MM.1S (cell line): ENCODE results near the gene PDE3B.
"Not testable (repeated sequence)": the region's sequence is repeated elsewhere in the genome, so short reads cannot be mapped to it uniquely, and the experiment has no call there.

Experiments
- DNase-seq: peaks from one replicate; pipeline ENCODE4 v3.0.0-alpha.2; 2015
- H2AFZ ChIP-seq: fragments of 300-600 bp; sonication (generic); 2 replicates; pipeline ENCODE4 v1.6.0; 2016; ENCODE audit warnings: antibody characterized with exemption, low read length
- H3F3A ChIP-seq: fragments of 300-600 bp; sonication (generic); 2 replicates; pipeline ENCODE4 v1.6.1; 2016; ENCODE audit warnings: mild to moderate bottlenecking, antibody characterized with exemption, low read length, moderate library complexity, mixed read lengths; ENCODE audit not compliant: insufficient read depth
- H3K27ac ChIP-seq: fragments of 300-600 bp; sonication (generic); 2 replicates; pipeline ENCODE4 v1.5.1; 2016; ENCODE audit warnings: mild to moderate bottlenecking, low read length
- H3K27me3 ChIP-seq: fragments of 300-600 bp; sonication (generic); replicated peaks from 2 replicates; pipeline ENCODE4 v1.6.0; 2016; ENCODE audit warnings: low read length; ENCODE audit not compliant: insufficient read depth
- H3K36me3 ChIP-seq: fragments of 300-600 bp; sonication (generic); replicated peaks from 2 replicates; pipeline ENCODE4 v1.6.1; 2016; ENCODE audit warnings: mild to moderate bottlenecking, low read length, mixed read lengths; ENCODE audit not compliant: insufficient read depth
- H3K4me1 ChIP-seq: fragments of 300-600 bp; sonication (generic); 2 replicates; pipeline ENCODE4 v1.6.1; 2016; ENCODE audit warnings: low read length, mixed read lengths
- H3K4me2 ChIP-seq: fragments of 300-600 bp; sonication (generic); 2 replicates; pipeline ENCODE4 v1.6.0; 2016; ENCODE audit warnings: low read depth, low read length
- H3K4me3 ChIP-seq: fragments of 300-600 bp; sonication (generic); 2 replicates; pipeline ENCODE4 v1.5.1; 2016; ENCODE audit warnings: low read length, mixed read lengths
- H3K79me2 ChIP-seq: fragments of 300-600 bp; sonication (generic); 2 replicates; pipeline ENCODE4 v1.6.1; 2016; ENCODE audit warnings: mixed run types, low read length, mixed read lengths
- H3K9ac ChIP-seq: fragments of 300-600 bp; sonication (generic); 2 replicates; pipeline ENCODE4 v1.6.1; 2016; ENCODE audit warnings: low read length, mixed read lengths
- H3K9me2 ChIP-seq: fragments of 300-600 bp; sonication (generic); replicated peaks from 2 replicates; pipeline ENCODE4 v1.6.1; 2016; ENCODE audit warnings: mild to moderate bottlenecking, low read length, mixed read lengths; ENCODE audit not compliant: insufficient read depth
- H3K9me3 ChIP-seq: fragments of 300-600 bp; sonication (generic); replicated peaks from 2 replicates; pipeline ENCODE4 v1.6.1; 2016; ENCODE audit warnings: mild to moderate bottlenecking, low read length, mixed read lengths; ENCODE audit not compliant: insufficient read depth
- H4K20me1 ChIP-seq: fragments of 300-600 bp; sonication (generic); 2 replicates; pipeline ENCODE4 v1.6.1; 2016; ENCODE audit warnings: mild to moderate bottlenecking, low read length, moderate library complexity, mixed read lengths; ENCODE audit not compliant: insufficient read depth
- EZH2 ChIP-seq: fragments of 300-600 bp; sonication (generic); optimal IDR thresholded peaks from 2 replicates; pipeline ENCODE3; 2017; ENCODE audit warnings: low read depth, mild to moderate bottlenecking, antibody characterized with exemption, low read length, mixed read lengths
- EZH2phosphoT487 ChIP-seq: fragments of 300-600 bp; sonication (generic); IDR thresholded peaks from 2 replicates; pipeline ENCODE4 v1.6.1; 2018; ENCODE audit warnings: antibody characterized with exemption, low read length
- TF ChIP-seq, protein P1 (sequence below): fragments of 300-600 bp; sonication (generic); IDR thresholded peaks from 2 replicates; pipeline ENCODE4 v1.5.1; 2016; ENCODE audit warnings: antibody characterized with exemption, low read length, mixed read lengths

PDE3B gene

DNA sequence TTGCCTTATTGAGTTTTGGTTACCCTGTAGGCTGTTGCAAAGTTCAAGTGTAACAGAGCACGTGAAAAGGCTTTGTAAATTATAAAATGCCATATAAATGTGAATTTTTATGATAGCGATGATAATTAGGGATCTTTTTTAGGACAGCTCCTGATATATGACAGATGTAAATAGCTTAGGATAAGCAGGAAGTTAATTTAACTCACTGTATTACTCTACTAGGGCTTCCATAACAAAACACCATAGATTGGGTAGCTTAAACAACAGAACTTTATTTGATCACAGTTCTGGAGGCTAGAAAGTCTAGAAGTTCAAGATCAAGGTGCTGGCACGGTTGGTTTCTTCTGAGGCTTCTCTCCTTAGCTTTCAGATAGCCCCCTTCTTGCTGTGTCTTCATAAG is 17.0 kb upstream of the PDE3B start:
- Histone ChIP-seq H3K4me2 (no peak overlapping the region), H3K27ac (no peak overlapping the region), H3K79me2 (no peaks in the 10 kb centered on the region), H4K20me1 (no peaks in the 10 kb centered on the region), H3K9me3 (no peaks in the 10 kb centered on the region), H3F3A (no peaks in the 10 kb centered on the region), H3K9me2 (no peaks in the 10 kb centered on the region), H3K27me3 (no peaks in the 10 kb centered on the region), H3K4me3 (no peak overlapping the region), H3K4me1 (no peaks in the 10 kb centered on the region), H2AFZ (no peak overlapping the region), H3K9ac (no peak overlapping the region), H3K36me3 (no peaks in the 10 kb centered on the region)
- no peak for TF ChIP-seq EZH2phosphoT487
- TF ChIP-seq, protein P1, sequence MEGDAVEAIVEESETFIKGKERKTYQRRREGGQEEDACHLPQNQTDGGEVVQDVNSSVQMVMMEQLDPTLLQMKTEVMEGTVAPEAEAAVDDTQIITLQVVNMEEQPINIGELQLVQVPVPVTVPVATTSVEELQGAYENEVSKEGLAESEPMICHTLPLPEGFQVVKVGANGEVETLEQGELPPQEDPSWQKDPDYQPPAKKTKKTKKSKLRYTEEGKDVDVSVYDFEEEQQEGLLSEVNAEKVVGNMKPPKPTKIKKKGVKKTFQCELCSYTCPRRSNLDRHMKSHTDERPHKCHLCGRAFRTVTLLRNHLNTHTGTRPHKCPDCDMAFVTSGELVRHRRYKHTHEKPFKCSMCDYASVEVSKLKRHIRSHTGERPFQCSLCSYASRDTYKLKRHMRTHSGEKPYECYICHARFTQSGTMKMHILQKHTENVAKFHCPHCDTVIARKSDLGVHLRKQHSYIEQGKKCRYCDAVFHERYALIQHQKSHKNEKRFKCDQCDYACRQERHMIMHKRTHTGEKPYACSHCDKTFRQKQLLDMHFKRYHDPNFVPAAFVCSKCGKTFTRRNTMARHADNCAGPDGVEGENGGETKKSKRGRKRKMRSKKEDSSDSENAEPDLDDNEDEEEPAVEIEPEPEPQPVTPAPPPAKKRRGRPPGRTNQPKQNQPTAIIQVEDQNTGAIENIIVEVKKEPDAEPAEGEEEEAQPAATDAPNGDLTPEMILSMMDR = no peak
- no peak for TF ChIP-seq EZH2
- no peak for DNase-seq

DNA sequence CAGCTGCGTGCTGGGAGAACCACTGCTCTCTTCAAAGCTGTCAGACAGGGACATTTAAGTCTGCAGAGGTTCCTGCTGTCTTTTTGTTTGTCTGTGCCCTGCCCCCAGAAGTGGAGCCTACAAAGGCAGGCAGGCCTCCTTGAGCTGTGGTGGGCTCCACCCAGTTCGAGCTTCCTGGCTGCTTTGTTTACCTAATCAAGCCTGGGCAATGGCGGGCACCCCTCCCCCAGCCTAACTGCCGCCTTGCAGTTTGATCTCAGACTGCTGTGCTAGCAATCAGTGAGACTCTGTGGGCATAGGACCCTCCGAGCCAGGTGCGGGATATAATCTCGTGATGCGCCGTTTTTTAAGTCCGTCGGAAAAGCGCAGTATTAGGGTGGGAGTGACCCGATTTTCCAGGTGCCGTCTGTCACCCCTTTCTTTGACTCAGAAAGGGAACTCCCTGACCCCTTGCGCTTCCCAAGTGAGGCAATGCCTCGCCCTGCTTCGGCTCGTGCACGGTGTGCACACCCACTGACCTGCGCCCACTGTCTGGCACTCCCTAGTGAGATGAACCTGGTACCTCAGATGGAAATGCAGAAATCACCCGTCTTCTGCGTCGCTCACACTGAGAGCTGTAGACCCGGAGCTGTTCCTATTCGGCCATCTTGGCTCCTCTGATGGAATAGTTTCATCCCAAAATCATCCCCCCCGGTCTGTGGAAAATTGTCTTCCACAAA is 9.9 kb upstream of the PDE3B start:
- H3K4me3 ChIP-seq, H3K27ac ChIP-seq, H3K79me2 ChIP-seq, H3K27me3 ChIP-seq, H3K9me2 ChIP-seq, DNase-seq, H3K4me2 ChIP-seq, H3K9me3 ChIP-seq, H3K9ac ChIP-seq, H3K36me3 ChIP-seq, H3F3A ChIP-seq, H4K20me1 ChIP-seq, H2AFZ ChIP-seq: not testable (repeated sequence)
- H3K4me1 ChIP-seq = peaks cover 12% of the 10 kb centered on the region; the same call in 1 of the 2 replicates

DNA sequence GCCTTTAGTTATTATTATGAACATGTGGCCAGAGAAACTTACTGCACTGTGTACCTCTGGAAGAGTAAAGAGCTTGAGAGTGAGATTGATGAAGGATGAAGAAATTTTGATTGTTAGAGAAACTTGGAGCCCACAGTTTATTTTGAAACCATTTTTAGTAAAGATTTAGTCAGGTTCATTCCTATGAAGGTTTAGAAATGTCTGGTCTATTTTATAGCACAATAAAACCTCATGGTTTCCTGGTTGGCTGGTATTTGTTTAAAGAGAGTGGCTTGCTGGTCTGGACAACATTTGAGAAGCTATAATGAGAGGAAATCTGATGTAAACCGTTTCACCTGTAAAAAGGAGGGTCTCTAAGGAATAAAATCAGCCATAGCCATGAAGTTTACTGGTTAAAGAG is 8.8 kb upstream of the PDE3B start:
- H3F3A ChIP-seq = no peaks in the 10 kb centered on the region

DNA sequence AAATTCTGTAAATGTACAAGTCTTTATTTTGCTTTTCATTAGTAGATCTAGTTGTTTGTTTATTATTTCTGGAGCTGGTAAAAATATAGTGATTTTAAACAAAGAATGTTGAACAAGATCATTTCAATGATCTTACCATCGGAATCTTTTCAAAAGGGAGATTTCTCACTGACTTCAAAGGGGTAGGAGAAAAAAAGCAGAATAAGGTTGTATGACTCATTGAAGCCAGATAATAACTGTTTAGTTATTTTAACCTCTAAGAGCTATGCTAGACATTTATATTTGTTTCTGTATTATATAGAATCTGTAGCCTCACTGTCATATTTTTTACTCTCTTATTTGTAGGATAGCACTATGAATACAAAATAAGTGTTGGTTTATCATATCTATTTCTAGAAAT is 8.1 kb upstream of the PDE3B start:
- H3K79me2 ChIP-seq = no peaks in the 10 kb centered on the region
- H2AFZ ChIP-seq = no peak overlapping the region
- no peak overlapping the region for H3K4me2 ChIP-seq
- no peaks in the 10 kb centered on the region for H4K20me1 ChIP-seq
- peaks cover 12% of the 10 kb centered on the region; the same call in 1 of the 2 replicates for H3K4me1 ChIP-seq
- no peaks in the 10 kb centered on the region for H3K27me3 ChIP-seq
- H3K9me3 ChIP-seq = no peaks in the 10 kb centered on the region
- TF ChIP-seq EZH2phosphoT487 = no peak
- TF ChIP-seq, protein P1 = no peak
- TF ChIP-seq EZH2 = no peak
- H3K36me3 ChIP-seq = no peaks in the 10 kb centered on the region
- no peak overlapping the region for H3K4me3 ChIP-seq
- H3F3A ChIP-seq = no peaks in the 10 kb centered on the region
- no peak for DNase-seq
- no peaks in the 10 kb centered on the region for H3K9me2 ChIP-seq
- no peak overlapping the region for H3K9ac ChIP-seq
- H3K27ac ChIP-seq = no peak overlapping the region

More for the DNA sequence above, 8.8 kb upstream of the PDE3B start:
- no peaks in the 10 kb centered on the region for H3K27me3 ChIP-seq
- no peaks in the 10 kb centered on the region for H3K9me3 ChIP-seq
- no peaks in the 10 kb centered on the region for H3K79me2 ChIP-seq
- no peak overlapping the region for H3K9ac ChIP-seq
- H3K4me3 ChIP-seq = no peak overlapping the region
- peaks cover 12% of the 10 kb centered on the region; the same call in 1 of the 2 replicates for H3K4me1 ChIP-seq
- H3K36me3 ChIP-seq = no peaks in the 10 kb centered on the region
- TF ChIP-seq, protein P1 = no peak
- TF ChIP-seq EZH2phosphoT487 (no peak), EZH2 (no peak)
- no peak for DNase-seq
- no peak overlapping the region for H2AFZ ChIP-seq
- H3K4me2 ChIP-seq = no peak overlapping the region
- no peaks in the 10 kb centered on the region for H4K20me1 ChIP-seq
- H3K9me2 ChIP-seq = no peaks in the 10 kb centered on the region
- no peak overlapping the region for H3K27ac ChIP-seq
